Common myeloid progenitor, CD34-positive (primary cell): ENCODE data around the gene PITPNM3.
"Not testable (repeated sequence)": the region's sequence is repeated elsewhere in the genome, so short reads cannot be mapped to it uniquely, and the experiment has no call there.

Experiments
- CTCF ChIA-PET: fragments of 350-600 bp; sonication (Branson Sonifier 250); formaldehyde crosslinking; loops from one replicate; lab custom pipeline; 2021; ENCODE audit warnings: antibody characterized with exemption; lab: Charles Lee
- POLR2A ChIA-PET: fragments of 350-600 bp; sonication (Branson Sonifier 250); formaldehyde crosslinking; loops from one replicate; lab custom pipeline; 2021; ENCODE audit warnings: antibody characterized with exemption; lab: Charles Lee
- DNase-seq, 3 donors: peaks; one replicate each; pipeline versions ENCODE4 v3.0.0 to v3.0.0-alpha.2; 2013
- H3K27ac ChIP-seq, 2 experiments: 1 replicate in 1 of 2; 2 replicates in 1 of 2; pipeline ENCODE4 v1.7.0; 2013; ENCODE audit warnings: inconsistent platforms in 2 of 2, low read length in 2 of 2, mild to moderate bottlenecking in 2 of 2, low read depth in 1 of 2, moderate library complexity in 1 of 2; ENCODE audit not compliant: severe bottlenecking in 2 of 2, insufficient read depth in 1 of 2, poor library complexity in 1 of 2
- H3K27me3 ChIP-seq, 5 experiments: replicated peaks in 2 of 5; 1 replicate in 3 of 5; 2 replicates in 2 of 5; pipeline versions ENCODE4 v1.6.1 to v1.7.0; 2013; ENCODE audit warnings: low read length in 4 of 5, mild to moderate bottlenecking in 2 of 5, moderate library complexity in 2 of 5, inconsistent platforms in 1 of 5; ENCODE audit not compliant: insufficient read depth in 5 of 5, control insufficient read depth in 4 of 5
- H3K36me3 ChIP-seq, 4 experiments: 1 replicate in 2 of 4; 2 replicates in 2 of 4; pipeline versions ENCODE4 v1.6.1 to v1.7.0; 2013; ENCODE audit warnings: low read length in 3 of 4, control low read depth in 1 of 4, mild to moderate bottlenecking in 1 of 4; ENCODE audit not compliant: control insufficient read depth in 4 of 4, insufficient read depth in 4 of 4
- H3K4me1 ChIP-seq, 4 experiments: 1 replicate in 3 of 4; 2 replicates in 1 of 4; pipeline versions ENCODE4 v1.6.1 to v1.7.1; 2013; ENCODE audit warnings: low read length in 3 of 4, mild to moderate bottlenecking in 3 of 4, control low read depth in 1 of 4, inconsistent platforms in 1 of 4, moderate library complexity in 1 of 4; ENCODE audit not compliant: control insufficient read depth in 4 of 4, insufficient read depth in 4 of 4; ENCODE audit errors: control extremely low read depth in 1 of 4
- H3K4me3 ChIP-seq, 7 experiments: 1 replicate in 4 of 7; 2 replicates in 3 of 7; pipeline versions ENCODE4 v1.5.1 to v1.7.0; 2013; ENCODE audit warnings: mild to moderate bottlenecking in 7 of 7, low read length in 6 of 7, moderate library complexity in 6 of 7, inconsistent platforms in 2 of 7, low read depth in 2 of 7, control low read depth in 1 of 7; ENCODE audit not compliant: insufficient read depth in 4 of 7, control insufficient read depth in 1 of 7; ENCODE audit errors: extremely low read depth in 1 of 7
- H3K9me3 ChIP-seq, 5 experiments: 1 replicate in 4 of 5; 2 replicates in 1 of 5; pipeline versions ENCODE4 v1.6.1 to v1.7.1; 2013; ENCODE audit warnings: low read length in 4 of 5, mild to moderate bottlenecking in 2 of 5, inconsistent platforms in 1 of 5, low read depth in 1 of 5, moderate library complexity in 1 of 5; ENCODE audit not compliant: control insufficient read depth in 4 of 5, insufficient read depth in 2 of 5; ENCODE audit errors: control extremely low read depth in 1 of 5
- WGBS: methylation state at CpG from one replicate; pipeline ENCODE4 v1.1.5; 2013; ENCODE audit not compliant: insufficient coverage; 5-methylcytosine and 5-hydroxymethylcytosine counted together

Gene PITPNM3

DNA sequence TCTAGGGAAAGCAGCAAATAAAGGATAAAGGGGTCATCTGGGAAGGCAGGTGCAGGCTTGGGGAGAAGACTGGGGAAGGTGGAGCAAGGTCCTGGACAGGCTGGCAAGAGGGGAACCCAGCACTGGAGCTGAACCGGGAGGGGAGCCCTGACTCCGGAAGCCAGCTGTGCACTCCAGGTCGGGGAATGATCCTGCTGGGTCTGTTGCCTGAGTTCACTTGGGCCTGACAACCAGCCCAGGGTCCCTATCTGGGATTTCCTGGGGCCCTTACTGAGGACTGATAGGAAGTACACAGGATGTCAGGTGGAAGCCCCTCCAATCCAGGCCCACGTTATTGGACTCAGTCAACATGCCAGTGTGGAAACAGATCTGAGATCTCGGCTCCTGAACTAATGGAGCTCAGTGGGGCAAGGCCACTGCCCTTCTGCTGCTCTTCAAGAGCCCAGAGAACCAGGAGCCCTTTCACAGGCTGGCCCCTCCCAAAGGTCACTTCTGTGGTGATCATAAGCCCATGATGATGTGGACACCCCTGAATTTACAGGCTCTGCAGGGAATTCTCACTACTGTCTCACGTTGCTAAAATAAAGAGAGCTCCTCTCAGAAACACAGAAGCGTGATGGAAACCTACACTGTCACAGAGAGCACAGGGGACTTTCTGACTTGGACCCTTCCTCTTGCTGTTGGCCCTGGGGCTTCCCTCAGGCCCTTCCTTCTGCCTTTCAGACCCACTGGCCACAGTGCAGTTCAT is 19.9 kb upstream of the PITPNM3 start:
- Histone ChIP-seq H3K9me3 (no peaks in the 10 kb centered on the region), H3K4me3 (peak overlapping the region in 1 of 7 experiments; percentile 8), H3K27ac (no peak overlapping the region), H3K4me1 (peaks cover 2 to 18% (median 16%) of the 10 kb centered on the region in 4 experiments), H3K36me3 (peaks cover 4 to 30% (median 17%) of the 10 kb centered on the region in 4 experiments), H3K27me3 (no peaks in the 10 kb centered on the region)
- ChIA-PET CTCF (no interaction called here), POLR2A (no interaction called here)
- no peak for DNase-seq
- WGBS = 96% methylated on average over 6 of the region's 7 CpGs

- peak overlapping the region in 4 of 7 experiments; percentile 4 to 43 (median 10) for H3K4me3 ChIP-seq
- DNase-seq = no peak
- peaks cover 4 to 28% (median 16%) of the 10 kb centered on the region in 4 experiments for H3K36me3 ChIP-seq
- H3K27ac ChIP-seq = no peak overlapping the region
- 76% methylated on average over 5 of the region's 5 CpGs for WGBS
- POLR2A ChIA-PET = no interaction called here
- CTCF ChIA-PET = interaction anchor here (1.3 kb wide), 1 partner anchor 102 kb away, joined by 3 read pairs; no protein-coding TSS in a partner anchor
- H3K4me1 ChIP-seq = peaks cover 2 to 18% (median 16%) of the 10 kb centered on the region in 4 experiments
- no peaks in the 10 kb centered on the region for H3K27me3 ChIP-seq
- H3K9me3 ChIP-seq = no peaks in the 10 kb centered on the region
Observed at GRCh38 chr17:6575596-6575988, 19.2 kb upstream of the PITPNM3 start.

DNA sequence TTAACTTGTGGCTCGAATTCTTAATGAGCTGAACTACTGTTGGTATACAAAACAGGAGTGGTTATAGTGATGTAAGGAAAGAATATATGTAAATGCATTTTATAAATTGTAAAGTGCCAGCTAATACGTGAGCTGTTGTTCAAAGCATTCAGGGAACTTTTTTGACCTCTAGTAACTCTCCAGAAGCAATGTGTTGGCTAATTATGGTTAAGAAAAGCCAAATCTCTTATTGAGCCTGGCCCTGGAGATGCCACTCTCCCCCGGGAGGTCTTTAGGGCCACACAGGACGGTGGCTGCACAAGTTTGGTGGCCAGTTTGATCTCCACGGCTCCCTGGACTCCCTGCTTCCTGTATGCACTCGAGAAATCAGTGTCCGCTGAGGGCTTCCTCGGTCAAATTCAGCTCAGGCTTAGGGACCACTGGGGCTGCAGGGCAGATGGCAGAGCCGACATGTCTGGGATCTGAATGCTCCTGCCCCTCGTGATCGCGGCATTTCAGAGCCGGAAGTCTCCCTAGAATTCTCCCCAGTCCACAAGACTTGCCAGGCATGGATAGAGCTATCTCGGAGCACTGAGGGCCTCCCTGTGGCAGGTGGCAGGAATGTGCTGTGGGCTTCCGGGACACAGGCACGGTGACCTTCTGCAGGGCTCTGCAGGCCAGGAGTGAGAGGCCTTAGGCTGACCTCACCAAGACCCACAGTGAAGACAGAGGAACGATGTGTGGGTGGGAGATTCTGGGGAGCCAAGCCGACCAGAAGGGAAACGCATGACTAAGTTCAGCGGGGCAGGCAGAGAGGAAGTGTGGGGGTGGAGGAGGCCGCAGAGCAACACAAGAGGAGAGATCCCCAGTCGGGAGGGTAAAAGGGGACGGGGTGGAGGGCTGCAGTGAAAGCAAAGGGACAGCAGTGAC is 18.6 kb upstream of the PITPNM3 start:
- DNase-seq = peak; percentile 51 to 83 (median 72)
- Histone ChIP-seq H3K4me1 (peaks cover 2 to 18% (median 16%) of the 10 kb centered on the region in 4 experiments), H3K36me3 (peaks cover 4 to 27% (median 15%) of the 10 kb centered on the region in 4 experiments), H3K4me3 (peak overlapping the region in 5 of 7 experiments; percentile 3 to 43 (median 8)), H3K27ac (no peak overlapping the region), H3K9me3 (no peaks in the 10 kb centered on the region), H3K27me3 (no peaks in the 10 kb centered on the region)
- CTCF ChIA-PET = interaction anchor here (1.3 kb wide), 1 partner anchor 101 kb away, joined by 3 read pairs; no protein-coding TSS in a partner anchor
- whole genome bisulfite sequencing = 27% methylated on average over 20 of the region's 23 CpGs
- POLR2A ChIA-PET = no interaction called here

DNA sequence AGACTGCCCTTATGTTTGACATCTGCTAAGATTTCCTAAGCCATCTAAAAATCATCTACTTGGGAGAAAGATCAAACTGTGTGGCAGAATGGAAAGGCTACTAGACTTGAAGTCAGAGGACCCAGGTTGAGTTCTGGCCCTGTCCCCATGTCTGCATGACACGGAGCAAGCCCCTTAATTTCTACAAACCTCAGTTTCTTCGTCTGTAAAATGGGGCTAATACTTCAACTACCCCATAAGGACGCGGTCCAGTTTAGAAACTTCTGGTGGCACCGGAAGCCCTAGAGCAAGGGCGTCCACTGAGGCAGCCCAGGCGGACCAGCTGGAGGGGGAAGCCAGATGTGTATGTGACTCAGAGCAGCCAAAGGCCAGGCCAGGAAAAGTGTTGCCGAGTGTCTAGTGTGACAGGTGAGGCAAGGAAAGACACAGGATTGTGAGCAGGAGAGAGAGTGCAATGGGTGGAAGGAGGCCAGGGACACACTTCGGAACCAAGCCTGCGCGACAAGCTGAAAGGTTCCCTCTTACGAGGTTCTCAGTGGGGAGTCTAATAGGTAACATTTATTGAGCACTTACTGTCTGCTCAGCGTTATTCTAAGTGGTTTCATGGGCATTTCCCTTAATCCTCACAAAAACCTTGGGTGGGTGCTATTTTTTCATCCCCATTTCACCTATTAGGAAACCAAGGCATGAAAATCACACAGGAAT is 17.8 kb upstream of the PITPNM3 start:
- Histone ChIP-seq H3K4me3 (no peak overlapping the region), H3K36me3 (peaks cover 4 to 23% (median 12%) of the 10 kb centered on the region in 4 experiments), H3K4me1 (peaks cover 2 to 18% (median 16%) of the 10 kb centered on the region in 4 experiments), H3K27me3 (no peaks in the 10 kb centered on the region), H3K9me3 (no peaks in the 10 kb centered on the region), H3K27ac (no peak overlapping the region)
- ChIA-PET CTCF (interaction anchor here (1.3 kb wide), 1 partner anchor 100 kb away, joined by 3 read pairs; no protein-coding TSS in a partner anchor), POLR2A (no interaction called here)
- no peak for DNase-seq
- 95% methylated on average over 10 of the region's 13 CpGs for WGBS

GRCh38 chr17:6573495-6573894 is 17.1 kb upstream of the PITPNM3 start:
- 100% methylated on average over 5 of the region's 6 CpGs for WGBS
- H3K4me1 ChIP-seq = peaks cover 2 to 18% (median 16%) of the 10 kb centered on the region in 4 experiments
- H3K27ac ChIP-seq, POLR2A ChIA-PET, H3K4me3 ChIP-seq, CTCF ChIA-PET, H3K27me3 ChIP-seq, DNase-seq, H3K9me3 ChIP-seq: not testable (repeated sequence)
- peaks cover 2 to 16% (median 8%) of the 10 kb centered on the region in 4 experiments for H3K36me3 ChIP-seq

DNA sequence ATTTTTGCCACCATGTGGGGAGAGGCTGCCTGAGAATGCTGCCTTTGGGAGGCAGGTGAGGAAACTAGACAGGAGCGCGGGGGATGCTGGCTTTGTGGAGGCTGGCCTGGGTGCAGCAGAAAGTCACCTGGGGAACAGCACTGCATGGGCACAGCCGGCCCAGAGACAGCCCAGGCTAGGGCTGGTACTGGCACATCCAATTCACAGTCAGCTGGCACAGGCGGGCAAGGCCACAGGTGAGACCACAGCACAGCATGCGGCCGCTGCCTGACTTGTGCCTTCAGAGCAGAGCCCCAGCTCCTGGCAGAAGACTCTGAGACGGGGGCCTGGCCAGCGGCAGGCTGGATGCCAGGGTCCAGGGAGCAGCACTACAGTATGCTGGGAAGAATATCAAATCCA is 16.6 kb upstream of the PITPNM3 start:
- Histone ChIP-seq H3K4me1 (peaks cover 2 to 18% (median 16%) of the 10 kb centered on the region in 4 experiments), H3K27ac (no peak overlapping the region), H3K27me3 (no peaks in the 10 kb centered on the region), H3K36me3 (peaks cover 2 to 14% (median 6%) of the 10 kb centered on the region in 4 experiments), H3K4me3 (no peak overlapping the region), H3K9me3 (no peaks in the 10 kb centered on the region)
- DNase-seq = no peak
- POLR2A ChIA-PET = no interaction called here
- WGBS = 97% methylated on average over 8 of the region's 8 CpGs
- CTCF ChIA-PET = no interaction called here
